AG09319 (cell line): ENCODE results near the gene TAOK3.
"Not testable (repeated sequence)": the region's sequence is repeated elsewhere in the genome, so short reads cannot be mapped to it uniquely, and the experiment has no call there.

Experiments used
- DNase-seq: peaks from one replicate; pipeline ENCODE4 v3.0.0-alpha.2; 2010; ENCODE audit warnings: low read depth; ENCODE audit errors: extremely low read depth
- CTCF ChIP-seq: IDR thresholded peaks from 2 replicates; pipeline ENCODE4 v1.5.1; 2011; ENCODE audit warnings: low read depth, mild to moderate bottlenecking, inconsistent platforms, low read length, moderate library complexity

TAOK3 gene

GRCh38 chr12:118136559-118137003 lies 236.1 kb downstream of the TAOK3 start:
- DNase-seq, result no peak
- TF ChIP-seq CTCF, result no peak

GRCh38 chr12:118135788-118136558 lies 236.7 kb downstream of the TAOK3 start, which contains the start of gene PEBP1:
TSS of gene PEBP1 (plus strand) at chr12:118136124. CDS start at chr12:118136210, 86 bp downstream.
- peak; percentile 68 for DNase-seq

GRCh38 chr12:118129436-118129835 lies 243.3 kb downstream of the TAOK3 start:
- not testable (repeated sequence) for DNase-seq

More at GRCh38 chr12:118135788-118136558, 236.7 kb downstream of the TAOK3 start, which contains the start of gene PEBP1:
- no peak for TF ChIP-seq CTCF

GRCh38 chr12:118127867-118128266 lies 244.8 kb downstream of the TAOK3 start:
- DNase-seq, result no peak
- TF ChIP-seq CTCF, result no peak

- TF ChIP-seq CTCF, result no peak
- no peak for DNase-seq
These were observed 246.5 kb downstream of the TAOK3 start for GRCh38 chr12:118126119-118126757.

GRCh38 chr12:118125743-118126118 lies 247.0 kb downstream of the TAOK3 start:
- no peak for DNase-seq
- TF ChIP-seq CTCF, result no peak

- TF ChIP-seq CTCF, result no peak
- DNase-seq, result no peak
These were observed 248.3 kb downstream of the TAOK3 start for GRCh38 chr12:118124333-118124874.
